HG03442 (cell line): ENCODE results near the gene FAM193B.
"Not testable (repeated sequence)": the region's sequence is repeated elsewhere in the genome, so short reads cannot be mapped to it uniquely, and the experiment has no call there.

Experiments used
- ATAC-seq: cut with Tn5 transposase; IDR thresholded peaks from one replicate; pipeline ENCODE4 v1.9.1; 2021; ENCODE audit warnings: mild to moderate bottlenecking, moderate library complexity; ENCODE audit not compliant: unreplicated experiment

The FAM193B gene

GRCh38 chr5:177487975-177488374 lies 66.4 kb downstream of the FAM193B start:
- no peak for ATAC-seq

DNA sequence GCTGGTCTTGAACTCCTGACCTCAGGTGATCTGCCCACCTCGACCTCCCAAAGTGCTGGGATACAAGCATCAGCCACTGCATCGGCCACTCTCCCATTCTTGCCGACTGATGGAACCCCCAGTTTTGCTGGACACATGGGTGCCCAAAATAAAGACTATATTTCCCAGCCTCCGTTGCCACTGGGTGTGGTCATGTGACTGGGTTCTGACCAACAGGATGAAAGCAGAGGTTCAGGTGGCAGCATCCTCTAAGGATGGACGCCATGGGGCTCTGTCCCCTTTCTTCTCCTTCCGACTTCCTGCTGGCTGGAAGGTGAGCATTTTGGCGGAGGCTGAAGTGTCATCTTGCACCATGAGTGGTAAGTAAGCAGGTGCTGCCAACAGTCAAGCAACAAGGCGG lies 67.2 kb downstream of the FAM193B start:
- ATAC-seq, result no peak

- ATAC-seq, result no peak
Observed at GRCh38 chr5:177486256-177486655, 68.1 kb downstream of the FAM193B start.

DNA sequence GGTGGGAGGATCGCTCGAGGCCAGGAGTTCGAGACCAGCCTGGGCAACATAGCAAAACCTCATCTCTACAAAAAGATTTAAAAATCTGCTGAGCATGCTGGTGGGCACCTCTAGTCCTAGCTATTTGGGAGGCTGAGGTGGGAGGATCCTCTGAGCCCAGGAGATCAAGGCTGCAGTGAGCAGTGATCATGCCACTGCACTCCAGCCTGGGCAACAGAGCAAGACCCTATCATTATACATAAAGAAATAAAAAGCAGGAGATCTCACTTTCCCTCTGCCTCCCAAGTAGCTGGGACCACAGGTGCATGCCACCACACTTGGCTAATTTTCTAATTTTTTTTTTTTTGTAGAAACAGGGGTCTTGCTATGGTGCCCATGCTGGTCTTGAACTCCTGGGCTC lies 68.6 kb downstream of the FAM193B start:
- ATAC-seq, result not testable (repeated sequence)

GRCh38 chr5:177484902-177485549 lies 69.3 kb downstream of the FAM193B start:
- no peak for ATAC-seq

DNA sequence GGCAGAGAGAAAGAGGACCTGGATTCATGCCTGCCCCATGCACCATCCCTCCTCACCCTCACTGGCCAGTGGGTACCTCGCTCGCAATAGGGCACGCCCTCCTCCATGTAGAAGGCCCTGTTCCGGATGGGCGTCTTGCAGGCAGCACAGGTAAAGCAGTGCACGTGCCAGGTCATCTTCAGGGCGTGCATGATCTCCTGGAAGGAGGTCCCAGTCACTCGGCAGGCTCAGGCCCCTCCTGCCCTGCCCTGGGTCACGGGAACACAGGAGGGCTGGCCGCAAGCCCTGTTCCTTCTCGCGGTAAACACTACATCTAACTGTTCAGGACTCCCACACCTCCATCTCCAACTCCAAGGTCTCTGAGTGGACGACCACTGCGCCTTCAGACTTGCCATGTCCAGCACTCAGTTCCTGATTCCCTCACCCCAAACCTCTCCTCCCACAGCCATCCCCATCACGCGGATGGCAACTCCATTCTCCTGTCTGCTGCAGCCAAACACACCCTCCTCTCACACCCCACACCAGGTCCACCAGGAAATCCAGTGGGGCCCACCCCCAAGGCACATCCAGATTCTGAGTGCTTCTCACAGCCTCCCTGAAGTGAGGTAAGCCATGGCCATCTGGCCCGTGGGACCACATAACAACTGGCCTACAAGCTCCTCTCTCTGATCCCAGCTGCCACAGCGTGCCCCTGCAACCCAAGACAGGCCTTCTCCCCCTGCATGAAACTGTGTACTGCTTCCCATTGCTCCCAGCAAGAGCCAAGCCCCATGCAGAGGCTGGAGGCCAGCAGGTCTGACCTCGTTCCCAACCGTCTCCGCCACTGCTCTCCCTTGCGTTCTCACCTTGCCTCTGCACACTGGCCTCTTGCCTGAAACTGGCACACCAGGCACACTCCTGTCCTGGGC lies 70.1 kb downstream of the FAM193B start:
- no peak for ATAC-seq

GRCh38 chr5:177483042-177483441 lies 71.3 kb downstream of the FAM193B start:
- ATAC-seq, result no peak

- no peak for ATAC-seq
Observed at GRCh38 chr5:177482359-177482795, 72.0 kb downstream of the FAM193B start.

GRCh38 chr5:177479774-177480173 lies 74.6 kb downstream of the FAM193B start:
- ATAC-seq, result no peak

DNA sequence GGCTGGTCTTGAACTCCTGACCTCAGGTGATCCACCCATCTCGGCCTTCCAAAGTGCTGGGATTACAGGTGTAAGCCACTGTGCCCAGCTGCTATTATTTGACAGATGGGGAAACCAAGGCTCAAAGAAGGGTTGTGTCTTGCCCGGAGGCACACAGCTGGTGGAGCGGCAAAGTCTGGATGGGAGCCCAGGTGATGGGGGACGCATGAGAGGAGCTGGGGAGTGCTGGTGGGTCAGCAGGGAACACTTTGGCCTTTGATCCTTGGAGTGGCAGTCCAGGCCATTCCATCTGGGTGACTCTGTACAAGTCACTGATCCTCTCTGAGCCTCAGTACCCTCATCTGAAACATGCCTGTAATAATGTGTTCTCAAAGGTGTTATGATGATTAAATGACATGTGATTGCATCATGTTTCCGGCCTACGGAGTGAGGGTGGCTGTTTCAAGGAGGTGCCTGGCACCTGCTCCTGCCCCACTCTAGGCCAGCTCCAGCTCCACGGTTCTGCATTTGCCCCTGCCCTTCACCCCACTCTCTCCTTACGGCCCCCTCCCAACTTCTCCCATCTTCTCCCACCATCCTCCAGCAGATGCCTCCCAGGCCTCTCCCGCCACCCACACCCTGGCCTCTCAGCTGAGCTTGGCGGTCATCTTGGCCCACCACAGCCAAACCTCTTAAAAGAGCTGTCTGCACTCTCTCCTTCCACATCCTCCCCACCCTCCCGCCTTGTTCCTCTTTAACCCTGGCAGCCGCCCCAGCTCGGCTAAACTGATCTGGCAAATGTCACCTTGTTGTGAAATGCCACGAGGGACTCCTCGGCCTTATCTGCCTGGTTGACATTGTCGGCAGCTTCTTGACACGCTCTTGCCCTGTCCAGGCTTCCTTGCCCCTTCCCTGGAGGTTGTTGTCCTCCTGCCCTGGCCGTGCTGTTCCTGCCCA lies 75.4 kb downstream of the FAM193B start:
- ATAC-seq, result no peak

DNA sequence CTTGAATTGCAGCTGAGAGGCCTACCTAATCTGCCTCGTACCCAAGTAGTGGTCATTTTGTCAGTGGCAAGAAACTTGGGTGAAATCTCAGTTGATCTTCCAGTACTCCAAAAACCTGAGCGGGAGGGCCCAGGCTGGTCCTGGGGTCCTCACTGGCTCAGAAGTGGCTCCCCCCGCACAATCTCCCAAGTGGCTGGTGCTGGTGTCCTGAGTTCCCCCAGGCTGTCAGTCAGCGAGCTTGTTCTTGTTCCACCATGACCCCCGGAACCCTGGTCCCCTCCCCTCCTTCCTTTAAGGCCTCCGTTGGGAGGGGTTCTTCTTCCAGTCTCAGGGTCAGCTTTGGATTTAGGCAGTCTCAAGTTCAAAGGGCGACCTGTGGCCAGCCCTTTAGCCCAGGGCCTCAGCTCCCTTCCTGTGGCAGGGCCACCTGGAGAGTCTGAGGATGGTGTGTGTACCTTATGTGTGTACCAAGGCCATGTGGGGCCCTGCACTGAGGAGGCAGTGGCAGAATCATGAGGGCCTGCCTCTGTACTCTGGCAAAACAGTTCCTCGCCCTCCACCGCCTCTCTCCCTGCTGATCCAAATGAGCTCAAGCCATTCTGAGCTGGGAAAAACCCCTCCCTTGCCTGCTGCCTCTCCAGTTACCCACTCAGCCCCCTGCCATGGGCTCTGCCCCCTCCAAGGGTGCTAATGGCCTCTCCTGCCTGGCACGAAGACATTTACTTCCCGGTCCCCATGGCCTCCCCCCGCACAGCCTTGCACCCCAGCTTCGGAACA lies 76.5 kb downstream of the FAM193B start:
- ATAC-seq, result no peak

DNA sequence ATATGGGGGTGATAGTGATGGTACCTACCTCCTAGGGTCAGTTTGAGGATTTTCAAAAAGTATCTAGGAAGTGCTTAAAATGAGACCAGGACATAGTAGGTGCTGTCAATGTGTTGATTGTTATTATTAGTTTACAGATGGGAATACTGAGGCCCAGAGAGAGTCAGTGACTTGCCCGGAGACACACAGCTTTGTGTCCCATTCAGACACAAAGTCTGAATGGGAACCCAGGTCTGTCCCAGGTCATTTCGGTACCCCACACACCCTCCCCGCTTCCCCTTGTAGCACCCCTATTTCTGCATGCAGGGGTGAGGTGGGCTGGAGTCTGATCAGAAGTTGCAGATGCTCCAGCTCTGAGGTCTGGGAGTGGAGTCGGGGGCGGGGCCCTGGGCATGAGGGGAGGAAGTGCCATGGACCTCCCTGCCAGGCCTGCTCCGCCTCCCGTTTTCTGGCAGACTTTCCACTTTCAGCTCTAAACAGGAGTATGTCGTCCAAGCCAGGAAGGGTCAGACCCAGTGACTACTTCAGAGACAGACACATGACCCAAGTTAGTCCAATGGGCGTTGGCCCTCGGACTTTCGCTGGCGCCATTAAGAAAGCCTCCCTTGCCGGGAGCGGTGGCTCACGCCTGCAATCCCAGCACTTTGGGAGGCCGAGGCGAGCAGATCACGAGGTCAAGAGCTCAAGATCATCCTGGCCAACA lies 77.7 kb downstream of the FAM193B start:
- ATAC-seq, result no peak

DNA sequence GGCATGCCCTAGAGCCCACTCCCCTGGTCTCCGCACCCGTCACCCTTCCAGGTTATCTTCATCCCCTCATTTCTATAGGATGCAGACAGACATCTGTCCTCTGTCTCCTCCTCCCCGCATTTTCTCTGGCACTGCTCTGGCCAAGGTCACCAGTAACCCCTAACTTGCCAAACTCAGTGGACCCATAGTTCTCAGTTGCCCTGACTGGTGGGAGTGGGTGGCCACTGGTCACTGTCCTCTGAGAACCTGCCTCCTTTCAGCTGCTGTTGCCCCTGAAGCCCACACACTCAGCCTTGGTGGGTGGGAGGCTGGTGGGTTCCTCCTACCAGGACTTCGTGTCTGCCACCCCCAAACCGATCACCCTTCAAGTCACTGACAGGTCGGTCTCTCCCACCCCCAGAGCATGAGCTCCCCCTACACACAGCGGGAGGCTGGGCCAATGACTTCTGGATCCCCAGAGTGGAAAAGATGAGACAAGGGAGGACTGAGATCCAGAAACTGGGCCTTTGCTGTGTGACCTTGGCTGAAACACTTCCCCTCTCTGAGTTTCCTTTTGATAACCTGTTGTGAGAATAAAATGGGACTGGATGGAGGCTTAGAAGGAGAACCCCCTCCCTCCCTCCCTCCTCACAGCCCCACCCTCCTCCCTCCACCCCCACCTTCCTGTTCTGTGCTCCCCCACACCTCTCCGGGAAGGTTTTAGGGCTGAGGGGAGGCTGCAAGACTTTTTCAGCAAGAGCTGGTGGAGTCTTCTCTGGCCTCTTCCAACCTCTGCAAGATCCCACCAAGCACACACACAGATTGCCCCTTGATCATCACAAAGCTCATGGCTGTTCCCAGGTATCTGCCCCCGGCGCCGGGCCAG lies 78.6 kb downstream of the FAM193B start:
- ATAC-seq, result no peak

GRCh38 chr5:177474846-177475562 lies 79.4 kb downstream of the FAM193B start:
- ATAC-seq, result no peak

- no peak for ATAC-seq
Observed at GRCh38 chr5:177474002-177474476, 80.3 kb downstream of the FAM193B start.

DNA sequence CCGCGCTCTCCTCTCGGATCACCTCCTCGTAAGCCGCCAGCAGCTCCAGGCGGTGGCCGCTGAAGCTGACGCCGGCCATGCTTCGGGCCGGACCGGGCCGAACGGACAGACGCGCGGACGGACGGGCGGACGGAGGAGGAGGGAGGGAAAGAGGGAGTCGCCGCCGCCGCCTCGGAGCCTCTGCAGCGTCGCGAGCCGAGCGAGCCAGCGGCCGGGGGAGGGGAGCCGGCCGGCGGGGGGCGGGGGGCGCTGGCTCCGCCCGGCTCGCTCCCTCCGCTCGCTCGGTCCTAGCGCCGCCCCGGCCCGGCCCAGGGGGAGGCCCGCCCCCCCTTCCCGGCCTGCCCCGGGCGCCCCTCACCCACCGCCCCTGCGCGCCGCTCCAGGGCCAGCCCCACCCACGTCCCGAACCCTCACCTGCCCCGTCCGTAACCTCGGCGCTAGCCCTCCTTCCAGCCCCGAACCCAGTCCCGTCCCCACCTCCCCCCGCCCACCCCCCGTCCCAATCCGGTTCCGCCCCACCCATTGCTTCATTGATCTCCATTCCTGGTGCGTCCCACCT lies 80.8 kb downstream of the FAM193B start, which contains the start of gene DBN1:
Gene DBN1 (minus strand): TSS at position 192 of the 559 bp plus-strand sequence. CDS start 113 bp downstream, at position 79.
- ATAC-seq, result no peak
